PC-3 (cell line): ENCODE measurements around the gene ANKRD29. TPM values are rescaled to one million over a fixed set of nuclear protein-coding genes. Genes with fewer than 3 reads are reported as not detected.
A peak's percentile ranks its signal among the peaks of the same experiment; 100 is the strongest.

Experiments
- ATAC-seq: fragments of 200-7000 bp; cut with Tn5 transposase; 2 replicates; pipeline ENCODE4 v1.9.1; 2020; ENCODE audit warnings: mild to moderate bottlenecking, moderate library complexity
- BruUV-seq: library from RNA; stranded (reverse); fragments of 400-500 nt; replicated peaks from 2 replicates; lab custom pipeline; 2021; lab: Mats Ljungman, UMichigan
- CTCF ChIA-PET: fragments of 300-600 bp; sonication (Branson Sonifier 250); formaldehyde crosslinking; loops from one replicate; lab custom pipeline; 2022; ENCODE audit warnings: antibody characterized with exemption; lab: Charles Lee
- POLR2A ChIA-PET: fragments of 300-600 bp; sonication (Branson Sonifier 250); formaldehyde crosslinking; loops from one replicate; lab custom pipeline; 2022; ENCODE audit warnings: antibody characterized with exemption; ENCODE audit not compliant: unreplicated experiment; lab: Charles Lee
- DNase-seq: peaks from one replicate; pipeline ENCODE4 v3.0.0-alpha.2; 2015
- H2AFZ ChIP-seq: fragments of 300-600 bp; sonication (generic); 2 replicates; pipeline ENCODE4 v1.6.0; 2016; ENCODE audit warnings: antibody characterized with exemption, low read length
- H3F3A ChIP-seq: fragments of 300-600 bp; sonication (generic); one replicate; pipeline ENCODE4 v1.6.0; 2017; ENCODE audit warnings: antibody characterized with exemption, low read length, control low read depth, mild to moderate bottlenecking; ENCODE audit not compliant: unreplicated experiment
- H3K27ac ChIP-seq: fragments of 300-600 bp; sonication (generic); 2 replicates; pipeline ENCODE4 v1.5.1; 2016; ENCODE audit warnings: mild to moderate bottlenecking, low read length
- H3K27me3 ChIP-seq: fragments of 300-600 bp; sonication (generic); 2 replicates; pipeline ENCODE4 v1.6.1; 2016; ENCODE audit warnings: low read length, mixed read lengths
- H3K36me3 ChIP-seq: fragments of 300-600 bp; sonication (generic); 2 replicates; pipeline ENCODE4 v1.6.1; 2016; ENCODE audit warnings: low read depth, mixed run types, low read length, mixed read lengths
- H3K4me1 ChIP-seq: fragments of 300-600 bp; sonication (generic); 2 replicates; pipeline ENCODE4 v1.5.1; 2016; ENCODE audit warnings: low read length; ENCODE audit not compliant: insufficient read depth
- H3K4me2 ChIP-seq: fragments of 300-600 bp; sonication (generic); 2 replicates; pipeline ENCODE4 v1.6.0; 2016; ENCODE audit warnings: low read length
- H3K4me3 ChIP-seq: fragments of 300-600 bp; sonication (generic); 2 replicates; pipeline ENCODE4 v1.5.1; 2016; ENCODE audit warnings: mild to moderate bottlenecking, low read length, mixed read lengths
- H3K79me2 ChIP-seq: fragments of 300-600 bp; sonication (generic); 2 replicates; pipeline ENCODE4 v1.6.1; 2017; ENCODE audit warnings: low read length, mixed read lengths
- H3K9ac ChIP-seq: fragments of 300-600 bp; sonication (generic); 2 replicates; pipeline ENCODE4 v1.6.0; 2016; ENCODE audit warnings: mild to moderate bottlenecking, low read length
- H3K9me2 ChIP-seq: fragments of 300-600 bp; sonication (generic); replicated peaks from 2 replicates; pipeline ENCODE4 v1.6.1; 2016; ENCODE audit warnings: mixed run types, low read length, mixed read lengths
- H3K9me3 ChIP-seq: fragments of 300-600 bp; sonication (generic); 2 replicates; pipeline ENCODE4 v1.6.1; 2016; ENCODE audit warnings: low read length, mixed read lengths
- H4K20me1 ChIP-seq: fragments of 300-600 bp; sonication (generic); 2 replicates; pipeline ENCODE4 v1.6.1; 2016; ENCODE audit warnings: low read length, mixed read lengths
- CTCF ChIP-seq: fragments of 300-600 bp; sonication (generic); conservative IDR thresholded peaks from 2 replicates; pipeline ENCODE4 v1.5.1; 2017; ENCODE audit warnings: antibody characterized with exemption, low read depth, mild to moderate bottlenecking, low read length
- EZH2 ChIP-seq: fragments of 300-600 bp; sonication (generic); IDR thresholded peaks from one replicate; pipeline ENCODE4 v1.6.1; 2017; ENCODE audit warnings: antibody characterized with exemption, mild to moderate bottlenecking, low read length; ENCODE audit not compliant: unreplicated experiment
- EZH2phosphoT487 ChIP-seq: fragments of 300-600 bp; sonication (generic); IDR thresholded peaks from 2 replicates; pipeline ENCODE4 v1.6.1; 2018; ENCODE audit warnings: mild to moderate bottlenecking, antibody characterized with exemption, low read length, borderline replicate concordance
- intact Hi-C: fragments of 100-400 bp; cut with micrococcal nuclease; formaldehyde crosslinking; loops from 2 replicates; pipeline ENCODE4 v1.9.0; 2023
- total RNA-seq: library from RNA; depleted of rRNA; stranded (reverse); fragments of >200 nt; gene quantifications from 2 replicates; pipeline ENCODE4 v1.2.3, GENCODE V29; 2014

ANKRD29 gene
- total RNA-seq, 1 experiment from 2014 or later: 31.0 TPM

GRCh38 chr18:23711426-23711825 is 48.7 kb upstream of the ANKRD29 start:
- Histone ChIP-seq H3K4me3 (no peak overlapping the region), H3K9me2 (no peaks in the 10 kb centered on the region), H3K4me1 (peaks cover 22% of the 10 kb centered on the region), H3K36me3 (peaks cover 24% of the 10 kb centered on the region), H3K27me3 (no peaks in the 10 kb centered on the region), H2AFZ (no peak overlapping the region), H3K9ac (no peak overlapping the region), H3K4me2 (peak overlapping the region; percentile 28), H3F3A (no peaks in the 10 kb centered on the region), H3K79me2 (peaks cover 60% of the 10 kb centered on the region), H3K9me3 (peaks cover 2% of the 10 kb centered on the region; the same call in 1 of the 2 replicates), H4K20me1 (no peaks in the 10 kb centered on the region), H3K27ac (peak overlapping the region; percentile 86)
- BruUV-seq: no TSS peak
- ChIA-PET CTCF (no interaction called here), POLR2A (interaction anchor here (0.6 kb wide), 1 partner anchor 85 kb away, joined by 3 read pairs; no protein-coding TSS in a partner anchor)
- ATAC-seq (no peak), DNase-seq (no peak)
- TF ChIP-seq EZH2phosphoT487 (no peak), EZH2 (no peak), CTCF (no peak)
- intact Hi-C loops: loop anchor here (10.0 kb wide), 1 partner anchor 207 kb away; the partner anchor contains the start of gene RMC1

DNA sequence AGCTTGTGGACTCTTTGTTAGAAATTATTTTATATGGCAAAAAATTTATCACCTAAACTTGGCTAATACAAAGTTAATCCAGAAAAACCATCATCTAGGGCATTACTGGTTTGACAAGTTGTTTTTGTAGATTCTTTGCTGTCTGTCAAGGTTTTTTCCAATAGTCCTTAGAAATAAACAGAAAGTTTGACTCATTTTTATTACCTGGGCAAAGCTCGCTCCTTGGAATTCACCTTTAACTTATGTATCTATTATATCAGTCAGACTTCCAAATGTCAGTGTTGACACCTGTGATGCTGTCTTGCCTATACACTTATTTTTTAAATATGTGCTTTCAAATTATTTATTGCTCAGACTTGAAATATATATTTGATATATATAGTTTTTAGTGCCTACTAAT is 48.2 kb upstream of the ANKRD29 start:
- Histone ChIP-seq H3K4me3 (no peak overlapping the region), H3K4me2 (peak overlapping the region; percentile 28), H3K27ac (peak overlapping the region; percentile 86), H3K9me2 (no peaks in the 10 kb centered on the region), H3K9ac (no peak overlapping the region), H3K27me3 (no peaks in the 10 kb centered on the region), H3K4me1 (peaks cover 22% of the 10 kb centered on the region), H3K79me2 (peaks cover 64% of the 10 kb centered on the region), H3K36me3 (peaks cover 27% of the 10 kb centered on the region), H3F3A (no peaks in the 10 kb centered on the region), H2AFZ (no peak overlapping the region), H3K9me3 (peaks cover 6% of the 10 kb centered on the region; the same call in 1 of the 2 replicates), H4K20me1 (no peaks in the 10 kb centered on the region)
- POLR2A ChIA-PET: interaction anchor here (0.6 kb wide), 1 partner anchor 84 kb away, joined by 3 read pairs; no protein-coding TSS in a partner anchor
- no TSS peak for BruUV-seq
- ATAC-seq (no peak; the same call in 1 of the 2 replicates), DNase-seq (peak; percentile 69)
- TF ChIP-seq EZH2 (no peak), CTCF (no peak), EZH2phosphoT487 (no peak)
- CTCF ChIA-PET: no interaction called here
- intact Hi-C loops: loop anchor here (10.0 kb wide), 1 partner anchor 206 kb away; the partner anchor contains the start of gene RMC1

GRCh38 chr18:23710068-23710527 is 47.4 kb upstream of the ANKRD29 start:
- DNase-seq (peak; percentile 89), ATAC-seq (peak; percentile 80)
- Histone ChIP-seq H3K9ac (peak overlapping the region; percentile 38; the same call in 1 of the 2 replicates), H3K79me2 (peaks cover 72% of the 10 kb centered on the region), H3K27me3 (no peaks in the 10 kb centered on the region), H3K9me2 (no peaks in the 10 kb centered on the region), H3F3A (no peaks in the 10 kb centered on the region), H3K4me3 (peak overlapping the region; percentile 41; the same call in 1 of the 2 replicates), H4K20me1 (no peaks in the 10 kb centered on the region), H3K4me2 (peak overlapping the region; percentile 68), H2AFZ (no peak overlapping the region), H3K27ac (peak overlapping the region; percentile 86), H3K36me3 (peaks cover 24% of the 10 kb centered on the region), H3K4me1 (peaks cover 22% of the 10 kb centered on the region), H3K9me3 (peaks cover 6% of the 10 kb centered on the region; the same call in 1 of the 2 replicates)
- CTCF ChIA-PET: no interaction called here
- POLR2A ChIA-PET: interaction anchor here (0.6 kb wide), 1 partner anchor 1206 kb away, joined by 5 read pairs; no protein-coding TSS in a partner anchor
- no TSS peak for BruUV-seq
- TF ChIP-seq CTCF (0 out of 2 replicates have a peak, but pooled peaks have one; percentile 21), EZH2 (no peak)
- intact Hi-C loops: loop anchor here (10.0 kb wide), 1 partner anchor 205 kb away; the partner anchor contains the start of gene RMC1
